Measurements from ENCODE around the gene RERG.
A peak's percentile ranks its signal among the peaks of the same experiment; 100 is the strongest.

Gene RERG

DNA sequence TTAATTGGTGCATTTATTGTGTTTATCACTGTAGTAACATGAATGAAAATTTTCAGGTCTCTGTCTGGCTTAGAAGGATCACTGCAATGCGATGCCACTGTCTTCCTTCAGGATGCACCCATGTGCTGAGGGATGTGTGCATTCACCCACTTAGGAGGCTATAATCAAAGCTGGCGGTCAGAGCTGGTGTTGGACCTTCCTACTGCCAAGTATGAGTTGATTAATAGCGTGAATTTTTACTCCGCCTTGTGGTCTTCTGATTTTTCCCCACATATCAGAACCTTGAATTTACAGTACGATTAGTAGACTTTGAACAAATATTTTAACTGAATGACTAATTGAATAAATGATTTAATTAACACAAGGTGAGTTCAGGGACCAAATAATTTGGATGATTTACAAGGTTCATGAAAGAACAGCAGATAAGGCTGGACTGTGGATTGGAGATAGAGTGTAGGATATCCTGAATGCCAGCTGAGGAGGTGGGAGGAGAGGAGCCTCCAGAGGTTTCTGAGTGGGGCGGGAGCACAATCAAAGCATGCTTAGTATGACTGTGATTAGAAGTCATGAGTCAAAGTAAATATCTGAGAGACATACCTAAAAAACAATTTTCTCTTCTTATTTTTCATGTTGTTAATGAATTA is 50.1 kb downstream of the RERG start:
- DNase-seq (ENCODE audit: low read depth): no peak
- H3K4me3 ChIP-seq (ENCODE audit: control insufficient read depth, low read depth, low read length): no peak overlapping the region
- TF ChIP-seq, protein P1, sequence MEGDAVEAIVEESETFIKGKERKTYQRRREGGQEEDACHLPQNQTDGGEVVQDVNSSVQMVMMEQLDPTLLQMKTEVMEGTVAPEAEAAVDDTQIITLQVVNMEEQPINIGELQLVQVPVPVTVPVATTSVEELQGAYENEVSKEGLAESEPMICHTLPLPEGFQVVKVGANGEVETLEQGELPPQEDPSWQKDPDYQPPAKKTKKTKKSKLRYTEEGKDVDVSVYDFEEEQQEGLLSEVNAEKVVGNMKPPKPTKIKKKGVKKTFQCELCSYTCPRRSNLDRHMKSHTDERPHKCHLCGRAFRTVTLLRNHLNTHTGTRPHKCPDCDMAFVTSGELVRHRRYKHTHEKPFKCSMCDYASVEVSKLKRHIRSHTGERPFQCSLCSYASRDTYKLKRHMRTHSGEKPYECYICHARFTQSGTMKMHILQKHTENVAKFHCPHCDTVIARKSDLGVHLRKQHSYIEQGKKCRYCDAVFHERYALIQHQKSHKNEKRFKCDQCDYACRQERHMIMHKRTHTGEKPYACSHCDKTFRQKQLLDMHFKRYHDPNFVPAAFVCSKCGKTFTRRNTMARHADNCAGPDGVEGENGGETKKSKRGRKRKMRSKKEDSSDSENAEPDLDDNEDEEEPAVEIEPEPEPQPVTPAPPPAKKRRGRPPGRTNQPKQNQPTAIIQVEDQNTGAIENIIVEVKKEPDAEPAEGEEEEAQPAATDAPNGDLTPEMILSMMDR (conservative IDR thresholded peaks at IDR 0.05; ENCODE audit: control insufficient read depth, insufficient read depth, low read depth, low read length): no peak

GRCh38 chr12:15168026-15168678 is 53.1 kb downstream of the RERG start:
- DNase-seq (ENCODE audit: low read depth): no peak
- TF ChIP-seq, protein P1 (conservative IDR thresholded peaks at IDR 0.05; ENCODE audit: control insufficient read depth, insufficient read depth, low read depth, low read length): no peak

DNA sequence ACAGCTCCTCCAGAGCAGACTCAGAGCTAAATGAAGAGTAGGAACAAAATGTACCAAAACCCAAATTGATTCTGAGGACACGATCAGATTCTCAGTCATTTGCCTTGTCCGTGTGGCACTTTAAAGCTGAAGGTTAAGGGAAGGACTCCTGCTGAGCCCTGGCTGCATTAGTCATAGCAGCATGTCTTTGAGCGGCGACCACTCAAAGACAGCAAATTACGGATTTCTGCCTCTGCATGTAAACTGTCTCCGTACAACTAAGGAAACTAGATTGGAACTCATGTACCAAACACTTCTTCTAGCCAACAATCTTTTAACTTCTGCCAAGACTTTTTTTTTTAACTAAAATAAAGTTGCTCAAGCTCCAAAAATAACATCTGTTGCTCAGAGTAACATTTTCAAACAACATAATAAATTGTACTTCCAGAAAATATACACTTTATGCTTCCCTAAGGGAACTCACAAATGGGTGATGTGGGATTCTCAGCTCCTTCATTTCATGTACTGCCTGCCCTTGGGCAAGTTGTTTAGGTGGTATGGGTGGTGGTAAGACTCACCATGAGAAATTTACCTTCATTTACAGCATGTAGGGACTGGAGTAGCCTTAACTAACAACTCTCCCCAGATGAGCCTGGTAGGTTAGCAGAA is 56.1 kb downstream of the RERG start:
- TF ChIP-seq, protein P1 (conservative IDR thresholded peaks at IDR 0.05; ENCODE audit: control insufficient read depth, insufficient read depth, low read depth, low read length): no peak
- no peak overlapping the region for H3K4me3 ChIP-seq (ENCODE audit: control insufficient read depth, low read depth, low read length)
- DNase-seq (ENCODE audit: low read depth): peak; percentile 60

More at GRCh38 chr12:15168026-15168678, 53.1 kb downstream of the RERG start:
- no peak overlapping the region for H3K4me3 ChIP-seq (ENCODE audit: control insufficient read depth, low read depth, low read length)

GRCh38 chr12:15163030-15163976 is 57.9 kb downstream of the RERG start:
- DNase-seq (ENCODE audit: low read depth): peak; percentile 60
- TF ChIP-seq, protein P1 (conservative IDR thresholded peaks at IDR 0.05; ENCODE audit: control insufficient read depth, insufficient read depth, low read depth, low read length): no peak
- no peak overlapping the region for H3K4me3 ChIP-seq (ENCODE audit: control insufficient read depth, low read depth, low read length)

DNA sequence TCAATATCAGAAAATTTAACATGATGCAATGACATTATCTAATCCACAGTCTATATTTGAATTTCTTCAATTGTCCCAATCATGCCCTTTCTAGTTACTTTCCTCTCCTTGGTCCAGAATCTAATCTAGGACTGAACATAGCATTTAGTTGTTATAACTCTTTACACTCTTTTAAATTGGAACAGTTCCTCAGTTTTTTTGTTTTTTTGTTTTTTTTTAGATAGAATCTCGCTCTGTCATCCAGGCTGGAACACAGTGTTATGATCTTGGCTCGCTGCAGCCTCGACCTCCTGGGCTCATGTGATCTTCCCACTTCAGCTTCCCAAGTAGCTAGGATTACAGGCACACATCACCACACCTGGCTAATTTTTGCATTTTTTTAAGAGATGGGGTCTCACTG is 63.1 kb downstream of the RERG start:
- no peak for DNase-seq (ENCODE audit: low read depth)
- TF ChIP-seq, protein P1 (conservative IDR thresholded peaks at IDR 0.05; ENCODE audit: control insufficient read depth, insufficient read depth, low read depth, low read length): no peak
- no peak overlapping the region for H3K4me3 ChIP-seq (ENCODE audit: control insufficient read depth, low read depth, low read length)

DNA sequence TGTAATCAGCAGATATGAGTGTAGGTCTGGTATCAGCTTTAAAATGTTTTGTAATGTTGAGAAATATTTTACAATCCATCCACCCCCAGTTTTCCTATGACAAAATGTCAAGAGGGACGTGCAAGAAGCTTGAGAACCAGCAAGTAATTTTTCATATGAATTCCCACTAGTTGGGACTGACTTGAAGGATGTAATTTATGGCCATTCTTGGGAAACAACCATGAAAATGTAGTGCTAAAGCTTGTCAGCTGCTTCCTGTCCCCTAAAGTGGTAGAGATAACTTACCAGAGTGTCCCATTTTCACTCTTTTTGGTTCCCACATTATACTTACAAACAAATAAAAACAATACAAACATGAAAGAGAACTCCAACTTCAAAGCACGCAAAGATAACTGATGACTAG is 63.9 kb downstream of the RERG start:
- DNase-seq (ENCODE audit: low read depth): no peak
- no peak overlapping the region for H3K4me3 ChIP-seq (ENCODE audit: control insufficient read depth, low read depth, low read length)
- TF ChIP-seq, protein P1 (conservative IDR thresholded peaks at IDR 0.05; ENCODE audit: control insufficient read depth, insufficient read depth, low read depth, low read length): no peak
